ENCODE measurements around the gene NAXD.
"Not testable (repeated sequence)": the region's sequence is repeated elsewhere in the genome, so short reads cannot be mapped to it uniquely, and the experiment has no call there.

Gene NAXD

DNA sequence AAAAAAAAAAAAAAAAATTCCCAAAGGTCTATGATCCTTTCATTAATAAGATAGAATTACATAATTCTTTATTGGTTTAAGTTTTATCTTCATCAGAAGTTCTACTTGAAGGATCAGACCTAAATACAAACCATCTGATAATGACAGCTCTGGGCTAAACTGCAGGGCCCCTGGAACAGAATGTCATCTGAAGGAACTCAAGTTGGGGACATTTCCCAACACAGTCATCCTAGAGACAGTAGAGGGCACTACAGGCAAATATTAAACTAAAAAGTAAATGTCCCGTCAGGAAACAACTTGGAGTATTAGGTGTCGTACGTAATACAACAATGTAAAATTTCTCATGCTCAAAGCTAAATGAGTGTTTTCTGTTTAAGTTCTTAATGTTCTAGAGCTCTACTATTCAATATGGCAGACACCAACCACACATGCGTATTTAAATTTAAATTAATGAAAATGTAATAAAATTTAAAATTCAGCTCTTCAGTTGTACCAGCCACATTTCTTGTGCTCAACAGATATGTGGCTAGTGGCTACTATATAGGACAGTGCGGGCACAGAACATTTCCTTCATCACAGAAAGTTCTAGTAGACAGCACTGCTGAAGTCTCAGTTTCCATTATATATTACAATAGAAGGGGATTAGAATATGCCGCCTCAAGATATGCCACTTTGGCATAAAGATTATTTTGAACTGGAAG lies 21.8 kb upstream of the NAXD start:
- peak; percentile 66 for DNase-seq (ENCODE audit: low spot score)

DNA sequence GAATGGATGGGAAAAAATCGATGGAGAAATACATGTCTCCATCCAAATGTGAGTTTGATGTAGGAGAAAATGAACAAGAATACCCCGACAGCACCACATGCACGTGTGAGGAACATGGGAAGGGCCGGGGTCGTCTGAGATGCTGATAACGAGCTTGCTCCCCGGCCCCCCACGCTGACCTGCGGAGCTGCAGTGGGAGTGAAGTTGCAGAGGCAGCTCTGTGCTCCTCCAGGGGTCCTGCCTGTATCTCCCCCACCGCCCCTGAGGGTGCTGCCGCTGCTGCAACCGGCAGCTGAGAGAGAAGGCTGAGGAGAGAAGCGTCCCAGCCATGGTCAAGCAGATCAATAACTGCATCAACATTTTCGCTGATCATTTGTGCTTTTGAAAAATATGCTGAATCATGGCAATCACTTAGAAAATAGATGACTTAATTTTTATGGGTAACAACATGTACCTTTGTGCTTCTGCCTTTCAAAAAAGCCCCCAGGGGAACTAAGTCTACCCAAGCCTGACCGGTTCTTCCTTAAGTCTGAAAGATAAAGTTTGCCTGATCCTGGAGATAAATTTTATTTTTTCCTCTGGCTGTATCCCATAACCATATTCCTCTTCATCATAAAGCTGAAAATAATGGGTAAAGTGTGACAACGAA lies 18.2 kb upstream of the NAXD start:
- no peak for DNase-seq (ENCODE audit: low spot score)

DNA sequence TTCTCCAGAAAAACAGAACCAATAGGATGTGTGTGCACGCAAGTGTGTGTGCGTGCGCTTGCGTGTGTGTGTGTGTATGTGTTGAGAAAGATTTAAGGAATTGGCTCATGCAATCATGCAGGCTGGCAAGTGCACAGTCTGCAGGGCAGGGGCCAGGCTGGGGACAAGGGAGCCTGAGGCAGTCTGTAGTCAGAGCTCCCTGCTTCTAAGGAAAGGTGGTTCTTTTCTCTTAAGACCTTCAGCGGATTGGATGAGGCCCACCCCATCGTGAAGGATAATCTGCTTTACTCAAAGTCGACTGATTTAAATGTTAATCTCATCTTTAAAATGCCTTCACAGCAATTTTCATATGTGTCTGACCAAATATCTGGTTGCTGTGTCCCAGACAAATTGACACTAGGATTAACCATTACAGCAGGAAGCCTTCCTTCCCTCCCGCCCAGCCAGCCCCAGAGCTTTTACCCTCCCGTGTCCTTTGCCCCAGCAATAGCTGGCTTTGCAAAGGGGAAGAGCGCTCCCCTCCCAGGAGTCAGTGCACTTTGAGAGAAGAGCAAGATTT lies 15.0 kb upstream of the NAXD start:
- DNase-seq (ENCODE audit: low spot score): no peak

- no peak for DNase-seq (ENCODE audit: low spot score)
Measured at GRCh38 chr13:110600980-110601379, 14.4 kb upstream of the NAXD start.

DNA sequence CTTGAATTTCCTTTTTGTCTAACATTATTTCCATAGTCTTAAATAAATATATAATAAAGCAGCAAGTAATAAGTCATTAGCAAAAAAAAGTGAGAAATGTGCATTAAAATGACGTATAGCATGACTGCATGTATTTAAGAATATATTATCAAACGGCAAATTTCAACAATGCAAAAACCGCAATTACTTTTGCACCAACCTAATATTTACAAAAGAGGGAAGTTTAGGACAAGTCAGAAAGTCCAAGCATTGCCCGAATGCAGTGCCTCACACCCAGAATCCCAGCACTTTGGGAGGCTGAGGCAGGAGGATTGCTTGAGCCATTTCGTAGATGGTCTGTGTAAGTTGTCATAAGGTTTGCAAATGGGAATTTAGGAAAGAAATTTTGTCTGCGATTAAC lies 10.2 kb upstream of the NAXD start:
- DNase-seq (ENCODE audit: low spot score): no peak

DNA sequence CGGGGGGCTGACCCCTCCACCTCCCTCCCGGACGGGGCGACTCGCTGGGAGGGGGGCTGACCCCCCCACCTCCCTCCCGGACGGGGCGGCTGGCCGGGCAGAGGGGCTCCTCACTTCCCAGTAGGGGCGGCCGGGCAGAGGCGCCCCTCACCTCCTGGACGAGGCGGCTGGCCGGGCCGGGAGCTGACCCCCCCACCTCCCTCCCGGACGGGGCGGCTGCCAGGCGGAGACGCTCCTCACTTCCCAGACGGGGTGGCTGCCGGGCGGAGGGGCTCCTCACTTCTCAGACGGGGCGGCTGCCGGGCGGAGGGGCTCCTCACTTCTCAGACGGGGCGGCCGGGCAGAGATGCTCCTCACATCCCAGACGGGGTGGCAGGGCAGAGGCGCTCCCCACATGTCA lies 9.1 kb upstream of the NAXD start:
- DNase-seq (ENCODE audit: low spot score): not testable (repeated sequence)

GRCh38 chr13:110607675-110608224 lies 7.6 kb upstream of the NAXD start:
- no peak for DNase-seq (ENCODE audit: low spot score)

GRCh38 chr13:110610955-110611595 lies 4.3 kb upstream of the NAXD start:
- DNase-seq (ENCODE audit: low spot score): no peak

DNA sequence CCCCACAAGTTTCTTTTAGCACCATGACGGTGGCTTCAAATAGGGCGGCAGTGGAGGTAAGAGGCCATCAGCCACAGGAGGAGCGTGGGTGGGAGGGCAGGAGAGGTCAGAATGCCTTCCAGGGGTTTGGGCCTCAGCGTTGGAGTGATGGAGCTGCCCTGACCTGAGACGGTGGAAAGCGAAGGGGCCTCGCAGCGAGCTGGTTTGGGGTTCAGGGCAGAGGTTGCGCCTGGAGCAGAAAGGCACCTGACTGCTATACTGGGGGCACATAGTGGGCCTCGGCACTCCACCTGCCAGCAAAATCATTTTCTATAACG lies 382 bp upstream of the NAXD start:
- DNase-seq (ENCODE audit: low spot score): no peak

DNA sequence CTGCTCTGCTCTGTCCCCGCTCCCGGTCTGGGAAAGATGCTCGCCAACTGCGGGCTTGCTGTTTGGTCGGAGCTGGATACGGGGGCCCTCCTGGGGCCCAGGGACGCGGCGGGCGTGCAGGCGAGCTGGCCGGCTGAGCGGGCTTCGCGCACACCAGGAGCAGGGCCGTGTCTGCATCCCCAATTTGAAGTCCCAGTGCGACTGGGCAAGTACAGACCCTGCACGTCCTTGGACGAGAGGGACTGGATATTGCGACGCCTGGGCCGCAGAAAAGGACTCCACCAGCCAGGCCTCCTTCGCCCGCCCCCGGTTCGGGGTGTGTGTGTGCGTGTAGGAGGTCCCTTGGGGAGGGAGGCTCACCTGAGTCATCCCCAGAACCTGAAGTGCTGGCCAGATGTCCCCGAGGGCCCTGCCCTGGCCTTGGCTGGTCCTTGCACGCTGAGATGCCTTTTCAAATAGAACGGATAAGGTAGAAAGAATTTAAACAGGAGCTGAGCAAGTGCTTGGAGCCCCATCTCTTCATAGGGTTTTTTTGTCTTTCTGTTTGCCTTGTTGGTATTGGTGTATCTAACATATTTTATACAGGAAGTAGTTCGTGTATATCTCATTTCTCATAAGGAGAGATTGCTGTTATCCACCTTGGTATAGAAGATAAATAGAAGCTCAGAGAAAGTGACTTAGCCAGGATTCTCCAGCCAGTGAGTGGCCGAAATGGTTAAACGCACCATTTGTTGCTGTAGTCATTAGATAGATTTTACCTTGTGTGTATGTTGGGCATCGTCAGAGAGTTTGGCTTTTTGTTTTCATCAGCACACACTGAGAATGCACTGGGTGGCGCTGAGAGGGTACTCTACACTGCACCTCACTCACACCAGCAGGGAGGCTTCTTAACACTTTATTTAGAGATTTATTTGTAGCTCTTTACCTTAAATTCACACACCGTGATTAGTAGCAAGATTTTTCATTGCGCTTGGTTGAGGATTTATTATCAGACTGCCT lies 1.1 kb downstream of the NAXD start:
- DNase-seq (ENCODE audit: low spot score): peak; percentile 68

- peak; percentile 79 for DNase-seq (ENCODE audit: low spot score)
Measured at GRCh38 chr13:110617321-110618072, 2.2 kb downstream of the NAXD start.

DNA sequence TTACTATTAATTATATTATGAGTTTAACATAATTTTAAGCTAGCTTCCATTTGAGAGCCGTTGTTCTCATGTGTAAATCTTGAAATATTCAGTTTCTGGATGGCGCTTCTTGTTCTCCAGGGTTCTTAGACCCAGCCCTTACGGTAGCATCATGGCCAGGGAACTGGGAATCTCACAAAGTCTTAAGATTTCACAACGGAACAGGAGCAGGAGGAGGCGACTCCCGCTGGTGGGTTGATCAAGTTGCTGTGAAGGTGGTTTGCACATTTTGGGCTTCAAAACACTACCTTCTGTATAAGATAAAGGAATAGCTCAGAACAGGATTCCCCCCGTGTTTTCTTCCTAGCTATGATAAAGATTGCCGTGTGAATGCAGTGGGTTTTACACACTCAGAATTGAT lies 2.8 kb downstream of the NAXD start:
- DNase-seq (ENCODE audit: low spot score): no peak

GRCh38 chr13:110618780-110619179 lies 3.4 kb downstream of the NAXD start:
- no peak for DNase-seq (ENCODE audit: low spot score)

- DNase-seq (ENCODE audit: low spot score): no peak
Measured at GRCh38 chr13:110620596-110620995, 5.3 kb downstream of the NAXD start.

- DNase-seq (ENCODE audit: low spot score): no peak
Measured at GRCh38 chr13:110624766-110625756, 9.7 kb downstream of the NAXD start.

DNA sequence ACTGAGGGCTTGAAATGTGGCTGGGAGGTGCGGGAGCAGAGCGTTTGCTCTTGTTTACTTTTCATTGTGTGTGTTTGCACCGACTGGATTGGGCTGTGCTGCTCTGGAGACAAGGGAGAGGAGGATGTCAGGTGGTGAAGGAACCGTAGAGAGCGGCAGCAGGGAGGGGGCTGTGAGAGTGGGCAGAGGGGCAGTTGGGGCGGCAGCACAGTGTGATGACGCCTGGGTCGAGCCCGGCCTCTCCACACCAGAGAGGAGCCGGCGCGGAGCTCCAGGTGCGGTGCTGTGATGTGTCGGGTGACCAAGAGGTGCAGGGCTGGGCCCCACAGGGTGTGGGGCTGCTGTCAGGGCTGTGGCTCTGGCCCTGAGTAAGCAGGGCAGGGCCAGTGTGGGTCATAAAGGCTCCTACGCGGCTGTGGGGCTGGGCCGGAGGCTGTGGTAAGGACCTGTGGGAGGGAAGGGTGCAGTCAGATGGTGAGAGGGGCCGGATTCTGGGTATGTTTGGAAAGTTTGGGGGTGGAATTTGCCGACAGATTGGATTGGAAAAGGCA lies 10.5 kb downstream of the NAXD start:
- DNase-seq (ENCODE audit: low spot score): no peak

DNA sequence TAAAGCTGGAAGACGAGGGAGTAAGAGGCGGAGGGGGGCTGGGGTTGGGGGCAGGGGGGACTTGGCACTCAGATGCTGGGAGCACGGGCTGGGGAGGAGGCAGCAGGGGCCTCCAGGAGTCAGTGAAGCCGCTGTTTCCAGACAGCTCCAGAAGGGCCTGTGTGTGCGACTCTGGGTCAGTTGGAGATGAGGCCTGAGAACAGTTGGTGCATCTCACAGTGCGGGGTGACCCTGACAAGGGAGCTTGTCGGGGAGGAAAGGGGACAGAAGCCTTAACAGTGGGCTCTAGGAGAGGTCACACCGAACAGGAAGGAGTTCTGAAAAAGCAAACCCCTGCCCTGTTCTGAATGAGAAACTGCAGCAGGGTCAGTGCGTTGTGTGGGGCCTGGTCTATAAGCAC lies 11.2 kb downstream of the NAXD start:
- DNase-seq (ENCODE audit: low spot score): no peak

- no peak for DNase-seq (ENCODE audit: low spot score)
Measured at GRCh38 chr13:110627351-110627750, 12.0 kb downstream of the NAXD start.

DNA sequence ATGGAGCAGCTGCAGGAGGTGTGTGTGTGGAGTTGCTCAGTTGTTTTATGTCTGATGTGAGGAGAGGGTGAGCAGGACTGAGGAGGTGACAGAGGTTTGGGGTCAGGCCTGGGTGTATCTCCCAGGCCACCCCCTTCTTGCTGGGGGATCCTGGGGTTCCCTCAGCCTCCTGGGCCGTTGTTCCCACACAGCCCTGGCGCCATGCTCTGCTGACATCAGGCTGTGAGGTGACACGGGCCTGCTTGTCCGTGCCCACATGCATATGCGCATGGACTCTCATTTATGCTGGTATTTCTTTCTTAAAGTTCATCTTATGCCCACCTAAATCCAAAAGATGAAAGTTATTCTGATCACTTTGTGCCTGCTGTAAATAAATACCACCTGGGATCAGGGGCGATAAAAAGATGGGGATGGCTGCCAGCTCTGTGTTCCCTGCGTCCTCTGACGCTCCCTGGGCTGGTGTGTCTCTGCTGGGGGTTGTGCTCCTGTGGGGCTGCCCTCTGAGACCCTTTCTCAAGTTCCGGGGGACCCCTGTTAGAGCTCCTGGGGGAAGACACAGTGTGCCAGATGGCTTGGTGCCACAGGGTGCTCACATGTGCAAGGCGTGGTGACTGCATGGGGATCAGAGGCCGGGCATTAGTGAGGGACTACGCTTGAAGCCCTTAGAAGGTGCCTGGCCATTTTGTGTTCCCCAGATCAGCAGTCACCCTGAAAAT lies 12.6 kb downstream of the NAXD start:
- no peak for DNase-seq (ENCODE audit: low spot score)
